ENCODE results near the gene FOXP1. TPM values are rescaled to one million over a fixed set of nuclear protein-coding genes. Genes with fewer than 3 reads are reported as not detected.
A peak's percentile ranks its signal among the peaks of the same experiment; 100 is the strongest.

The FOXP1 gene
- total RNA-seq, 1 donor from 2014 or later: 33.2 TPM

- FAIRE-seq (no peak), DNase-seq (ENCODE audit: low read depth) (peak; percentile 67)
- TF ChIP-seq CTCF (IDR thresholded peaks at IDR 0.05; ENCODE audit: insufficient read depth, low read length, severe bottlenecking): no peak
Observed at GRCh38 chr3:71121429-71122167, 461.9 kb downstream of the FOXP1 start.

DNA sequence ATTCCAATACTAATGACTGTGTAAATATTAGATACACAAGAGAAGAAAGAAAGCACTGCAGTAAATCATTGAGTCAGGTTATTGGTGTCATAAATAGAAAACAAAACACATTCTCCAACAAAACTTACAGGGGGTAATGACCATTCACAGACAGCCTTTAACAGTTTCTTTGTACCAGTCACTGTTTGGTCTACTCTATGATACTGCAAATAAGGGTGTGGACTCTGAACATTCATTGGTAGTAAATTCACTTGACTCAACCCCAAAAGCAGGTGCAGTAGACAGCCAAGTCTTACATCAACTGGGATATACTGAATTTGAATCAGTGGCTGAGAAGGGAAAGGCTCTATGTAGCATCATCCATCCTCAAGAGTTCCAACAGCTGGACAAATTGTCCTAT lies 463.5 kb downstream of the FOXP1 start:
- no peak for DNase-seq (ENCODE audit: low read depth)

More at GRCh38 chr3:71121429-71122167, 461.9 kb downstream of the FOXP1 start:
- no peaks in the 10 kb centered on the region for H3K27me3 ChIP-seq (ENCODE audit: control insufficient read depth, insufficient read depth, low read length)
- no peak overlapping the region for H3K4me3 ChIP-seq (ENCODE audit: low read depth, low read length)
- H3K36me3 ChIP-seq (ENCODE audit: control insufficient read depth, insufficient read depth, low read length): no peaks in the 10 kb centered on the region

DNA sequence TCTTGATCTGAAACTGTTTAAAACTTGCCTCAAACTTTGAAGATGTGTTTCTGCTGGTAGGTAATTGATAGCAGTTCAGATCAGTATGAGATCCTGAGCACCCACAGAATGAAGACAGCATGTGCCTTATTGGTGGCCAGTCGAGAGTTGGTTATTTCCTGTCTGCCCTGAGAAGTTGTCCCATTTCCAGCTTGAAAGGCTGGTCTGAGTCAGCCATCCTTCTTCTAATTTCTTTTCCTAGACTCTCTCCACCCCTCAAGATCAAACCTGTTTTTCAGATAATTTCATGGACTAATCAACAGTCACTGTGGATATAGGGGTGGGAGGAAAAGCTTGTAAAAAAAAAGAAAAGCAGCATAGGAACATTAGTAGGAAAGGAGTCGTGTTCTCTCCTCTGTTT lies 464.4 kb downstream of the FOXP1 start:
- H3K27me3 ChIP-seq (ENCODE audit: control insufficient read depth, insufficient read depth, low read length): no peaks in the 10 kb centered on the region
- no peak overlapping the region for H3K4me3 ChIP-seq (ENCODE audit: low read depth, low read length)
- H3K36me3 ChIP-seq (ENCODE audit: control insufficient read depth, insufficient read depth, low read length): no peaks in the 10 kb centered on the region
- DNase-seq (ENCODE audit: low read depth) (peak; percentile 61), FAIRE-seq (no peak)
- no peak for TF ChIP-seq CTCF (IDR thresholded peaks at IDR 0.05; ENCODE audit: insufficient read depth, low read length, severe bottlenecking)

More for the DNA sequence above, 463.5 kb downstream of the FOXP1 start:
- Histone ChIP-seq H3K27me3 (ENCODE audit: control insufficient read depth, insufficient read depth, low read length) (no peaks in the 10 kb centered on the region), H3K4me3 (ENCODE audit: low read depth, low read length) (no peak overlapping the region), H3K36me3 (ENCODE audit: control insufficient read depth, insufficient read depth, low read length) (no peaks in the 10 kb centered on the region)
- TF ChIP-seq CTCF (IDR thresholded peaks at IDR 0.05; ENCODE audit: insufficient read depth, low read length, severe bottlenecking): no peak
- no peak for FAIRE-seq

GRCh38 chr3:71118436-71118835 lies 465.1 kb downstream of the FOXP1 start:
- TF ChIP-seq CTCF (IDR thresholded peaks at IDR 0.05; ENCODE audit: insufficient read depth, low read length, severe bottlenecking): no peak
- Histone ChIP-seq H3K27me3 (ENCODE audit: control insufficient read depth, insufficient read depth, low read length) (no peaks in the 10 kb centered on the region), H3K36me3 (ENCODE audit: control insufficient read depth, insufficient read depth, low read length) (no peaks in the 10 kb centered on the region), H3K4me3 (ENCODE audit: low read depth, low read length) (no peak overlapping the region)
- DNase-seq (ENCODE audit: low read depth) (no peak), FAIRE-seq (no peak)

DNA sequence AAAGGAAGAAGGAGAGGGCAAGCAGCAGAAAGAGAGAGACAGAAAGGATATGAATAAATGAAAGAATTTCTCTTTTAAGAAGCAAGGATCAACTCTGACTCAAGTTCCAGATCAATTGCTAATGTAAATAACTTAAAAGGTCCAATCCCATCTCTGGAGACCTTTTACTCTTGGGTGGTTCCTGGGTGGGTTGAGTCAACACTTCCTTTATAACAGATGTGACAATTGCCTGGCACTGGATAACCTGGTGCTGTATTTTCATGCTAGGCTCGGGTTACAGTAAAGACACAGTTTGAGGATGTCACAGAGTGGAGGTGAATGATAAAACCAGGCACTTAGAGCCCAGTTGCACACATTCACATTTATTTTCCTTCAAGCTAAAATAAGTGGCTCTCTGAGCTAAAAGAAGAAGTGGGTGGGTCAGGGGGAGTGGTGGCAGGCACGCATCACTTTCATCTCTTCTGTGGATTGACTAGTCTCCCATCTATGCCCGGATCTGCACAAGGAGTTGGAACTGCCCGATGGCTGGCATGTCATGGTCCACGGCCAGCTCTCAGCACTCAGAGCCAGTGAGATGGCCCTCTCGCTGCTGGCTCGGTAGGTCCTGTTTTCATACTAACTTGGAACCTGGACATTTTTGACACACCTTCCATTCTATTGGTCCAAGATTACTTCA lies 465.8 kb downstream of the FOXP1 start:
- Histone ChIP-seq H3K36me3 (ENCODE audit: control insufficient read depth, insufficient read depth, low read length) (no peaks in the 10 kb centered on the region), H3K4me3 (ENCODE audit: low read depth, low read length) (no peak overlapping the region), H3K27me3 (ENCODE audit: control insufficient read depth, insufficient read depth, low read length) (no peaks in the 10 kb centered on the region)
- FAIRE-seq (no peak), DNase-seq (ENCODE audit: low read depth) (no peak)
- TF ChIP-seq CTCF (IDR thresholded peaks at IDR 0.05; ENCODE audit: insufficient read depth, low read length, severe bottlenecking): no peak

Data from bronchial epithelial cell (primary cell).